NCI-H69 (cell line): ENCODE measurements around the gene TAF5L.
"Not testable (repeated sequence)": the region's sequence is repeated elsewhere in the genome, so short reads cannot be mapped to it uniquely, and the experiment has no call there.

Source experiments
- DNase-seq: peaks from one replicate; lab custom pipeline; 2025; lab: John Stamatoyannopoulos, UW

TAF5L gene

DNA sequence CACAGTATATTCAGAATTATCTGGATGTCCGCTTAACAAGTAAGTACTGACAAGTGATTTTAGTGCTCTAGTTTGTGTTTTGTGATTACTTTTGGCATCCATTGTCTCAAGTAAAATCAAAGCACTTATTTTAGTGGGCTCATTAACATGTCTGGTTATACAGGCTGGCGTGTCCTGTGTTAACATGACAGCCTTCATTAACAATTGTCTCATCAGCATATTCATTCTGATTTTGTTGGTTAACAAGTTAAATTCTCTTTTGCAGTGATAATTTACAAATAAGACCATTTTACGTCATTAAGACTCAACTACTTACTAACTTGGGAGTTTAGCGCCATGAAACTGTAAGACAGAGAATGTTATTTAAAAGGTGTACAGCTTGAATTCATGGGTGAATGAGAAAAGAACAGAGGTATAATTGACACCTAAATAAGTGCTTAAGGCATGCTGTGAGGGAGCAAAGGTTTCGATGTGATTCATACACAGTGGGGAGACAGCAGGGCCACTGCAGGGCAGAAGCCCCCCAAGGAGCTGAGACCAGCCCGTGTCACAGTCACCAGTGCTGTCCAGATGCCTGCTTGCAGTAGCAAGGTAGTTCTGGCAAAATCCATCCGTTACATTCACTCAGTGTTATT, 22.4 kb downstream of the TAF5L start:
- peak; percentile 70 for DNase-seq

DNA sequence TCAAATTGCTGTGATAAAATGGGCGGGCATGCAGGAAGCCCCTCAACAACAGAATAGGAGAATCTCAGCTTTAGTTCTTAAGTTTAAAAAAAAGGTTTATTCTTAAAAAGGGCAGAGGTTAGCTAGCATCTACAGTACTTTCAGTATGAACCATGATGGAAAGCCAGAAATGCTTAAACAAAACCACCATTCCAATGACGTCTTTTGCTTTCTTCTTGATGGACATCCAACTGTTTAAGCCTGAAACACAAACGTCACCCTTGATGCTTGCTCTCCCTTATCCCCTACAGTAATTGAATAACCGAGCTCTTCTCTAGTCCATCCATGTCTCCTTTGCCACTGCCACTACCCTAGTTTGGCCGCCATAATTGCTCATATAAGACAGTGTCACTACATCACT, 25.7 kb downstream of the TAF5L start:
- no peak for DNase-seq

DNA sequence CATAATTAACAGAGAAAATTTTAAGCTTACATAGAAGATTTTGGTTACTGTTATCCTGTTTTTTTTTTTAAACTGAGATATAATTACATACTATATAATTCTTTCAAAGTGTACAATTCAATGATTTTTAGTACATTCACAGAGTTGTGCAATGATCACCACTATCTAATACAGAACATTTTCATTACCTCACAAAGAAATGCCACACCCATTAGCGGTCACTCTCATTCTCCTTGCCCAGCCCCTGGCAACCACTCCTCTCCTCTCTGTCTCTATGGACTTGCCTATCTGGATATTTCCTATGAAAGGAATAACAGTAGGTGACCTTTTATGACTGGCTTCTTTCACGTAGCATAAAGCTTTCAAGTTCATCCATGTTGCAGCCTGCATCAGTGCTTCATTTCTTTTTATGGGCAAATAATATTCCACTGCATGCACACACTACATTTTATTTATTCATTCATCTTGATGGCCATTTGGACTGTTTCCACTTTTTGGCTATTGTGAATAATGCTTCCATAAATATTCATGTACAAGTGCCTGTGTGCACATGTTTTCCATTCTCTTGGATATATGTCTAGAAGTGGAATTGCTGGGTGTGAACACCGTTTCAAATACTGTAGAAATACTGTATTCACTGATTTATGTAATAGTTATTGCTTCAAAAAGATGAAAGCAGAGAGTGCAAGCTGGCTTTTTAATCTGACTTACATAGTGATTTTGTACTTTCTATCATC, 26.5 kb downstream of the TAF5L start:
- DNase-seq = no peak

DNA sequence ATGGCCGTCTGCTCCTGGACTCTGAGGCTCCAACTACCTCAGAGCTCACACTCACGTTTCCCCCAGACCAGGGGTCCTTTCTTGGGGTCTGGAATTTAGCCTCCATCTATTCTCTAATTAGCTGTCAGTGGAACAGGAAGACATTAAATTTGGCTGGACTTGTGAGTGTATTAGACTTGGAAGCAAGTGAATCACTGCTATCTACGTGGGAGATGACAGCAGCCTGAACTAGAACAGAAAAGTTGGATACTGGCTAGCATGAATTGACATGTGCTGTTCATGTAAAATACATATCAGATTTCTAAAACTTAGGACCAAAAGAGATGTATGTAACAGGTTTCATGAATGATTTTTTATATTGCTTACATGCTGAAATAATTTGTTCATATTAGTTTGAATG, 28.0 kb downstream of the TAF5L start:
- DNase-seq = no peak

DNA sequence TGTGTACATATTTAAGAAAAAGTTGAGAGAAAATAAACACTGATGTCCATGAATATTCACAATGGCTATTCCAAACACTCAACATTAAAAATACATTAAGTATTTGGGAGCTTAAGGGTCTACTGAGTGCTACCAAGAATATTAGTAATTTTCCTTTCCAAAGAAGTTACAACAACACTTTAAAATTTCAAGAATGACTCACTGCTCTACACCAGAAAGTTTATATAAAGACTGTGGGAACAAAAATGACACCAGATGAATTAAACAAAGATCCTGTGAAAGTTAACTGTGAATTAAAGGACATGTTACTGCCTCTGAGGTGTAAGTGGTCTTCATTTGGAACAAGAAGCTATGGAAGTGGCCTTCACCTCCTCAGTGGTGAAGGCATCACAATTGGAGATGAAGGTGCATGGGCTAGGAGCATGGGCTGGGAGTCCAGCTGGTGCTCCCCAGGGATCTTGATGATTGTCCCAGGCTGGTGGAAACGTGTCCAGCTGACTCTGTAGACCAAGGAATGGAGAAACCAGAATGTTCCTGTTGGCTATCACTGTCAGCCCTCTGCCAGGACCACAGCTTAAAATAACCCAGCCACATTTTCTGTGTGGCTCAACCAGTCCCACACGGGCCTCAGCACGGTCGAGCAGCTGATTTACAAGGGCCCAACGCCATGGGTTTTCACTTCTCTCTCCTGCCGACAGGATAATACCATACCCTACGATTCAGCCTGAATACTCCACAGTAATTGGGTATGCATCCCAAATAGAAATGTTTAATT, 28.8 kb downstream of the TAF5L start:
- DNase-seq = no peak

DNA sequence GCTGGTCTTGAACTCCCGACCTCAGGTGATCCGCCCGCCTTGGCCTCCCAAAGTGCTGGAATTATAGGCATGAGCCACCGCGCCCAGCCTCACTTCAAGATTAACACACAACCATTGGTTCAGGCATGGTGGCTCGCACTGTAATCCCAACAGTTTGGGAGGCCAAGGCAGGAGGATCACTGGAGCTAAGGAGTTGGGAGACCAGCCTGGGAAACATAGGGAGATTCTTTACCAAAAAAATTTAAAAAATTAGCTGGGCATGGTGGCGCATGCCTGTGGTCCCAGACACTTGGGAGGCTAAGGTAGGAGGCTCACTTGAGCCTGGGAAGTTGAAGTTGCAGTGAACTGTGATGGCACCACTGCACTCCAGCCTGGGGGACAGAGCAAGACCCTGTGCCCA, 30.0 kb downstream of the TAF5L start:
- not testable (repeated sequence) for DNase-seq

DNA sequence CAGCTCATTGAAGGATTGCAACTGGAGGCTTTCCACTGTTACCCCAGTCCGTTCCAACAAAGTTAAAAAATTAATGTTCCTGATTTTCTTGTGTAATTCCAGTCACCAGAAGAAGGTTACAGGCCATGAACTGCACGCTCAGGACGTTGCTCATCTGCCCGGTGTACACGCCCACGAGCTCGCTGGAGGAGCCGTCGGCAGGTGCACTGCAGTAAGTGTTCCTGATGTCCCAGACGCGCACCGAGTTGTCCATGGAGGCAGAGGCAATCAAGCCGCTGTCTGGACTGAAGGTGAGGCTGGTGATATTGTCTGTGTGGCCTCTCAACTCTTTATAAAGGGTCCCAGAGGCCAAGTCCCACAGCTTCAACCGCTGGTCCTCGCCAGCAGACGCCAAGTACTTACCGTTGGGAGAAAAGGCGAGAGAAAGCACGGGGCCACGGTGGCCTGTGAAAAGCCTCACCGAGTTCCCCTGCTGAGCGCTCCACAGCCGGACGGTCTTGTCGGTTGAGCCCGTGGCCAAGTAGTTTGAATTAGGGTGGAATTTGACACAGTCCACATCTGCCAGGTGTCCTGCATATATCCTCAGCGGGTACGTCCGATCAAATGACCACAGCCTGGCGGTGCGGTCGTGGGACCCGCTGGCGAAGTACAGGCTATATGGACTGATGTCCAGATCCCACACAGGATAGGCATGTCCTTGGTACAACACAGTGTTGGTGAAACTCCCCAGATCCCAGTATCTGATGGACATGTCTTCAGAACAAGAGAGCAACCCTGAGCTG, 31.5 kb downstream of the TAF5L start:
- DNase-seq = no peak

DNA sequence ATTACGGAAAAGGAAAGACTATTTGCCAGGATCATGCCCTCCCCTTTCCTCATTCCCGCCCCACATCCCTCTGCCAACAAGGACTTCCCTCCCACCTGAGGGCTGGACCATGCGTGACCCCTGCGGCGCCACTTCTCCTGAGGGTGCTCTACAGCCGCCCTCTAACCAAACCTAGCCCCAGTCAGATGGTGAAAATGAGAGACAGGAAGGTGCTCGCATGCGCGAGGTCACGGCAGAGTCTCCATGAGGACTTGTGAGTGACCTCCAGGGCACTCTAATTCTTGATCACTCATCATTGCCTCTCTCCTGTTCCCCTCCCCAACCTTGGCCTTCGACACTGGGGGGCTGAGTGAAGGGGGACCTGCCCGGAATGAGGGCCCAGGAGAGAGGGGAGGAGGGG, 32.1 kb downstream of the TAF5L start:
- DNase-seq = no peak

DNA sequence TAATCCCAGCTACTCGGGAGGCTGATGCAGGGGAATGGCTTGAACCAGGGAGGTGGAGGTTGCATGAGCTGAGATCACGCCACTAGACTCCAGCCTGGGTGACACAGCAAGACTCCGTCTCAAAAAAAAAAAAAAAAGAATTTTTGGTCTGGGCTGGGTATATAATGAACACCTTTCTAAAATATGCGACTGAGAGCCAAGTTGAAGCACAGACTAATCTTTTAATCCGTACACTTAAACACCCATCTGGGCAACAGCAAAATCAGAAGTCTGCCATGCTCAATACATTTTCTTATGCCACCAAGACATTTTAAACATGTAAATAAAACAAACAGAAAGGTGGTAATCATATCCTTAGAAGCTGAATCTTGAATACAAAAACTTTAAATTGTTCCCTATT, 35.8 kb downstream of the TAF5L start:
- no peak for DNase-seq

DNA sequence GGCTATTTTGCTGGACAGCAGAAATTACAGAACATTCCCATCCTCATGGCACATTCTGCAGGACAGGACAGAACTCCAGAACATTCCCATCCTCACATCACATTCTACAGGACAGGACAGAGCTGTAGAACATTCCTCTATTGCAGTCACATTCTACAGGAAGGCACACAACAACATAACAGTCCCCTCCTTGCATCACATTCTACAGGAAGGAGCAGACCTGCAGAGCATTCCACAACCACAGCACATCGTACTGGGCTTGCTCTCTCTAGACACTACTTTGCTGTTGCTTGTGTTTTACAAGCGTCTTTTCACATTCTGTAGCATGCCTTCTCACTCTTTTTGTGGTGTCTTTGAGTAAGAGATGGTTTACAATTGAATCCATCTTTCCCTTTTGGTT, 40.6 kb downstream of the TAF5L start:
- DNase-seq = no peak

DNA sequence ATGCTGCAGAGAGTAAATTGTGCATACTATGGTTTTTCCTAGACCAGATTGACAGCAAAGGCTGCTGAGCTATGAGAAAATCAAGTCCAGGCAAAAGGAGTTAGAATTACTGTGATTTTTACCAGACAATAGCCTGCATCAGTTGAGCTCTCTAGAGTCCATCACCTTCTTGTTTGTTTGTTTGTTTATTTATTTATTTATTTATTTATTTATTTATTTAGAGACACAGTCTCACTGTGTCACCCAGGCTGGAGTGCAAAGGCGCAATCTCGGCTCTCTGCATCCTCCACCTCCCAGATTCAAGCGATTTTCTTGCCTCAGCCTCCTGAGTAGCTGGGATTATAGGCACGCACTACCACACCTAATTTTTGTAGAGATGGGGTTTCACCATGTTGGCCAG, 43.2 kb downstream of the TAF5L start:
- no peak for DNase-seq

DNA sequence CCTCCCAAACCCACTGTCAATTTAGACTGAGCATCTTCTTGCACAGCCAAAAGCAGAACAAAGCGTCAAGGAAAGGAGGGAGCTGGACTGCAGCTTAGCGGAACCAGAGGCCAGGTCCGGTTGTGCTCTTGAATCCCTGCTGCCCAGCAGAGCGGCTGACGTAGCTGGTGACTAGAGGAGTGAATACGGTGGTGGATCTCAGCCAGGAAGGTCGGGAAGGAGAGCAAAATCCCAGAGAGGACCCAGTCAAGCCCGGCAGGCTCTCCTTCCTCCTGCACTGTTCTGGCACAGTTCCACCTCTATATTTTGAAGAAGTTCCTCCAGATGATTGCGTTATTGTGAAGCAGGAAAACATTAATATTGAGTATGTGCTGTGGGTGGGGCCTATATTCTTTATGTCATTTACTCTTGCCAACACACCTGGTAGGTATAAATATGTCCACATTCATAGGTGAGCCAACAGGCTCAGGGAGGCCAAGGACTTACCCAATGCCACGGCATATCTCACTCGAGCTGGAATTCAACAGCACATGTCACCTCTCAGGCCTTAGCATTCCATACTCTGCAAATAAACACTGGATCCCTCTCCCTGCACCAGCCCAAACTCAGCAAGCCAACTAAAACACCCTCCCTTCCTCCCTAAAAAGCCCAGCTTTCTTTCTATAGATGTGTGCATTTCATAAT, 43.8 kb downstream of the TAF5L start:
- DNase-seq = peak; percentile 66

DNA sequence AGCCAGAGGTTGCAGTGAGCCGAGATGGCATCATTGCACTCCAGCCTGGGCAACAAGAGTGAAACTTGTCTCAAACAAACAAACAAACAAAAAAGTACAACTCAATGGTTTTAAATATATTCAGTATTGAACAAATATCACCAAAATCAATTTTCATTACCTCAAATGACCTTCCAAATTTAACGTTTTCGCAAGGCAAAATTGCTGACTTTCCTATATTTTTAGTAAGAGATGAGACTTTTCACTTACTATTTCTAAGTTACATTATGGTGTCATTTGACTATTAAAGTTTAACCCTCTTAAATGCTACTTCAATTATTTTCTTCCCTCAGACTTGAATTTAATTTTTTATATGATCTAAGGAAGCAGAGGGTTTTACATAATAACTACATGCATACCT, 44.4 kb downstream of the TAF5L start:
- DNase-seq = no peak

DNA sequence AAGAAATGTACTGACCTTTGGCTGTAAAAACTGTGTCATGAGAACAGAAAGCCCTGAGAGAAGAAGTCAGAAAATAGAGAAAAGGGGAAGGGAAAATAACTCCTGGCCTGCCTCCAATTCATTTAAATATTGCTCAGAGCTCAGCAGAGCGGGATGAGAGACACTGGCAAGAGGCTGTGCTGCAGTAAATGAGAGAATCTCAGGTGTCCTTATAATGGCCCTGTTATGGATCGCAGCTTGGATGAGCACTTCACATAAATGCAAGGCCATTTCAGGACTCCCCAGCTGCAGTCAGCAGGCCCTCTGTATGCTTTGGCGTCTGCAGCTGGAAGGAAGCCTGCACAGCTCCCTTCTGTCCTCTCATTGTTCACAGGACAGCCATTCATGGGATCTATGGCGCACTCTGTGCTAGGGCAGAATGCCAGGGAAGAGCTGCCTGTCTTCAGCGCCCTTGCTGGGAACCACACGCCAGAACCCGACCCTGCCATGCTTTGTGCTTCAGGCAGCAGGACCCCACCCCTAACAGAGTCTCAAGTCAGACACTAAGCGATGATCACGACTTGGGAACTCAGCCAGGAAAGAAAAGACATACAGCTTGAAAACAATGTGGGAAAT, 46.8 kb downstream of the TAF5L start:
- DNase-seq = peak; percentile 95

DNA sequence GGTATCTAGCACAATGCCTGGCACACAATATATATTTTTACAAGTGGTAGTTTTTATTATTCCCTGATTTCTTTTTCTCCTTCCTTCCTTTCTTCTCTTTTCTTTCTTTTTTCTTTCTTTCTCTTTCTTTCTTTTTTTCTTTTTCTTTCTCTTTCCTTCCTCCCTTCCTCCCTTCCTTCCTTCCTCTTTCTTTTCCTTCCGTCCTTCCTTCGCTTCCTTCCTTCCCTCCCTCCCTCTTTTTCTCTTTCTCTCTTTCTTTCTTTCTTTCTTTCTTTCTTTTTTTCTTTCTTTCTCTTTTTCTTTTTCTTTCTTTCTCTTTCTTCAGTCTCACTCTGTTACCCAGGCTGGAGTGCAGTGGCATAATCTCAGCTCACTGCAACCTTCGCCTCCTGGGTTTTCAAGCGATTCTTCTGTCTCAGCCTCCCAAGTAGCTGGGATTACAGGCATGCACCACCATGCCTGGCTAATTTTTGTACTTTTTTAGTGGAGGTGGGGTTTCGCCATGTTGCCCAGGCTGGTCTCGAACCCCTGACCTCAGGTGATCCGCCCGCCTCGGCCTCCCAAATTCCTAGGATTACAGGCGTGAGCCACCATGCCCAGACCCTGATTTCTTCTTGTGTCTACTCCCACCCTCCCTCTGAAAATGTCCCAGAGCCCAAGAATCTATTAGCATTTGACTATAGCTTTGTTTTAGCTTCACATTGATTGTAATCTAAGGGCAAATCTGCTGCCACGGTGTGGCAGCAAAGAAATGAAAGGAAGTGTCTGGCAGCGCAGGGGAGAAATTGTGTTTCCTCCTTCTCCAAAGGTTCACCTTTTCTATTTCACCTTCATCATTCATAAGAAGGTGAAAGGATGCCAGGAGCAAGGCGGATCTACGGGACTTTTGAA, 47.5 kb downstream of the TAF5L start:
- DNase-seq = peak; percentile 47

DNA sequence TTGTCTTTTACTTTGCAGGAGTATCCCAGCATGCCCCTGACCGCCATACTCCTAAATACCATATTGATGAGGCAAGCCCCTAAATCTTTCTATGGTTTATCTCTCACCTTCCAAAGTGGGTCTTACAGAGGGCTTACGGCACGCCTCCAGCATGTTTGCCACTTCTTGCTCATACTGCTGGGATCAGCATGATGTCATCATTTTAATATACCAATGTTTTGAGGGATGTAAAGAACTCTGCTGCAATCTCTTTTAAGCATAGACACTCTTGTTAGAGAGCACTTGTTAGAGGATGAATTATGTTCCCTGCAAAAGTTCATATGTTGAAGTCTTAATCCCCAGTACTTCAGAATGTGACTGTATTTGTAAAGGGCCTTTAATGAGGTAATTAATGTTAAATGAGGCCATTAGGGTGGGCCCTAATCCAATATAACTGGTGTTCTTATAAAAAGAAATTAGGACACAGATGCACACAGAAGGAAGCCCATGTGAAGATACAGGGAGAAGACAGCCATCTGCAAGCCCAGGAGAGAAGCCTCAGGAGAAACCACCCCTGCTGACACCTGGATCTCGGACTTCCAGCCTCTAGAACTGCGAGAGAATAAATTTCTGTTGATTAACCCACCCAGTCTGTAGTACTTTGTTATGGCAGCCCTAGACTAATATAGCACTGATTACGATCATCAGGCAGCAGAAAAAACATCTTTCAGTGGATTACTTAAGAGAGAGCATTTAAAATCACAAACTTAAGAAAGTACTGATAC, 51.1 kb downstream of the TAF5L start:
- no peak for DNase-seq

DNA sequence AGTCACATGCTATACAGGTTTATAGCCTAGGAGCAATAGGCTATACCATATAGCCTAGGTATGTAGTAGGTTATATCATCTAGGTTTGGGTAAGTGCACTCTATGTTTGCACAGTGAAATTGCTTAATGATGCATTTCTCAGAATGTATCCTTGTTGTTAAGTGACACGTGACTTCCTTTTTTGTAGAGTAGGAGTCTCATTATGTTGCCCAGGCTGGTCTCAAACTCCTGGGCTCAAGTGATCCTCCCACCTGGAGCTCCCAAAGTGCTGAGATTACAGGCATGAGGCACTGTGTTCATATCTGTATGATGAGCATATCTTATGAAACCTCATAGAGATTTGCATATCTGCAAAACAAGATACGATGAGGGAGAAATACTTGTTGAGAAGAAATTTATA, 53.6 kb downstream of the TAF5L start:
- DNase-seq = peak; percentile 95

DNA sequence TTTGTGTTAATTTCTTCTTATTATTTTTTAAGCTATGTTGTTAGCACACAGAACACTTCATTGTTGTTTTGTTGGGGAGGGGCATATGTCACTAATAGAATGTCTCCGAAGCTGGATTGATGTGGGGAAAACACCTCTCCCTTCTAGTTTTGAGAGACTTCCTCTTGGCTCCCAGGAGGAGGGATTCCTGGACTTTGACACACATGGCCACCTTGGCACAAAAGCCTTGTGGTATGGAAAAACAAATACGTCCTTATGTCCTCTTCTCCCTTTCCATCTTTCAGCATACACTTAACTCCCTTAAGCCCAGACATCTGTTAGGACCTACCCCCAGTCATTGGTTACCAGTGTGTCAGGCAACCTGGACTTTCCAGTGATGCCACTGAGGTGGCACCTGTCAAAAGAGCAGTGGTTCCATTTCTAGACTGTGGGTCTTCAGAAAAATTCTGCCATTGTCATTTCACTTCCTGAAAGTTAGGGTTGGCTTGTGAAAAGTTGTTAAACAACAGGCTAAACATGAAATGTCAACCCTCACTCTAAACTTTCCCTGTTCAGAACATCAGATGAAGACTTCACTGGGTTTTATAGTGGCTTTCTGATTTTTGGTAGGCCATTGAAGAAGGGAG, 54.9 kb downstream of the TAF5L start:
- DNase-seq = peak; percentile 79

DNA sequence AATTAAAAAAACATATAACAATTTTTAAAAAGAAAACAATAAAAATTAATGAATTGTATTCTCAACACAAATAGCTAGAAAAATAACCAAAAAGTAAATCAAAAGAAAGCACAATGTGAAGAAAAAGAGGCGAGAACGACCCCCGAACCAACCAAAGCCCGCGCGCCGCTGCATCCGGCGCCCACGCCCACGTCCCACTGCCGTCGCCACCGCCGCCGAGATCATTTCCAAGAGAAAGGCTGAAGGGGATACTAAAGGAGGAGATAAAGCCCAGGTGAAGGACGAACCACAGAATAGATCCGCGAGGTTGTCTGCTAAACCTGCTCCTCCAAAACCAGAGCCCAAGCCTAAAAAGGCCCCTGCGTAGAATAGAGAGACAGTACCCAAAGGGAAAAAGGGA, 55.6 kb downstream of the TAF5L start:
- DNase-seq = no peak
